ENCODE data around the gene CCDC144A. TPM values are rescaled to one million over a fixed set of nuclear protein-coding genes. Genes with fewer than 3 reads are reported as not detected.
"Not testable (repeated sequence)": the region's sequence is repeated elsewhere in the genome, so short reads cannot be mapped to it uniquely, and the experiment has no call there.

The CCDC144A gene
- total RNA-seq, 4 donors from 2014 or later = 4.1 to 19.7 (median 9.4) TPM

GRCh38 chr17:16751224-16751923 lies 61.3 kb downstream of the CCDC144A start:
- in situ Hi-C loops (cut with MboI; ENCODE audit: low pct_ligation_motif_present in 1 of 4, low pct_unique_long_range_greater_than_20kb in 1 of 4, low sequenced_read_pairs in 3 of 4); H3K27ac ChIP-seq; H3K9me3 ChIP-seq; H3K4me1 ChIP-seq; H3K36me3 ChIP-seq; H3K4me3 ChIP-seq; intact Hi-C loops (cut with DNase I; ENCODE audit: low total_unique reads): not testable (repeated sequence)
- 0 to 14% methylated on average over 2 to 8 of the region's 10 CpGs for WGBS, 2 donors (ENCODE audit: low coverage in 1 of 2)
- DNase-seq = peak; percentile 18
- peak; percentile 48 to 70 (median 55) for TF ChIP-seq CTCF (IDR thresholded peaks at IDR 0.05)
- H3K27me3 ChIP-seq = peaks cover 15% of the 10 kb centered on the region

- H3K36me3 ChIP-seq; intact Hi-C loops (cut with DNase I; ENCODE audit: low total_unique reads); in situ Hi-C loops (cut with MboI; ENCODE audit: low pct_ligation_motif_present in 1 of 4, low pct_unique_long_range_greater_than_20kb in 1 of 4, low sequenced_read_pairs in 3 of 4); H3K9me3 ChIP-seq; H3K27ac ChIP-seq; H3K4me3 ChIP-seq; H3K4me1 ChIP-seq: not testable (repeated sequence)
- 87% methylated on average over 10 of the region's 10 CpGs; no CpG with 5 or more reads in 1 of the 2 donors for WGBS, 2 donors (ENCODE audit: low coverage in 1 of 2)
- DNase-seq = peak; percentile 11
- peaks cover 12% of the 10 kb centered on the region for H3K27me3 ChIP-seq
Measured at GRCh38 chr17:16751924-16752287, 61.9 kb downstream of the CCDC144A start.

GRCh38 chr17:16757520-16757919 lies 67.5 kb downstream of the CCDC144A start:
- intact Hi-C loops (cut with DNase I; ENCODE audit: low total_unique reads) = not testable (repeated sequence)
- 85% methylated on average over 1 of the region's 3 CpGs; no CpG with 5 or more reads in 1 of the 2 donors for WGBS, 2 donors (ENCODE audit: low coverage in 1 of 2)

GRCh38 chr17:16758177-16758576 lies 68.1 kb downstream of the CCDC144A start:
- intact Hi-C loops (cut with DNase I; ENCODE audit: low total_unique reads); H3K27ac ChIP-seq; H3K27me3 ChIP-seq; DNase-seq; in situ Hi-C loops (cut with MboI; ENCODE audit: low pct_ligation_motif_present in 1 of 4, low pct_unique_long_range_greater_than_20kb in 1 of 4, low sequenced_read_pairs in 3 of 4); H3K4me1 ChIP-seq; H3K9me3 ChIP-seq; H3K36me3 ChIP-seq; H3K4me3 ChIP-seq: not testable (repeated sequence)
- WGBS, 2 donors (ENCODE audit: low coverage in 1 of 2) = 100% methylated on average over 1 to 2 of the region's 3 CpGs

More at GRCh38 chr17:16757520-16757919, 67.5 kb downstream of the CCDC144A start:
- H3K27me3 ChIP-seq; H3K4me1 ChIP-seq; H3K9me3 ChIP-seq; in situ Hi-C loops (cut with MboI; ENCODE audit: low pct_ligation_motif_present in 1 of 4, low pct_unique_long_range_greater_than_20kb in 1 of 4, low sequenced_read_pairs in 3 of 4); H3K27ac ChIP-seq; H3K36me3 ChIP-seq; H3K4me3 ChIP-seq; DNase-seq: not testable (repeated sequence)

GRCh38 chr17:16768290-16769175 lies 78.5 kb downstream of the CCDC144A start:
- H3K9me3 ChIP-seq; DNase-seq; H3K4me3 ChIP-seq; H3K27me3 ChIP-seq; in situ Hi-C loops (cut with MboI; ENCODE audit: low pct_ligation_motif_present in 1 of 4, low pct_unique_long_range_greater_than_20kb in 1 of 4, low sequenced_read_pairs in 3 of 4); H3K36me3 ChIP-seq; intact Hi-C loops (cut with DNase I; ENCODE audit: low total_unique reads): not testable (repeated sequence)
- WGBS, 2 donors (ENCODE audit: low coverage in 1 of 2) = no CpG with 5 or more reads among the region's 2 CpGs
- H3K4me1 ChIP-seq = peaks cover 0 to 24% (median 9%) of the 10 kb centered on the region in 4 donors
- peak overlapping the region; percentile 63 to 77 (median 70) for H3K27ac ChIP-seq

GRCh38 chr17:16772394-16773145 lies 82.5 kb downstream of the CCDC144A start:
- H3K9me3 ChIP-seq; DNase-seq; H3K4me3 ChIP-seq; in situ Hi-C loops (cut with MboI; ENCODE audit: low pct_ligation_motif_present in 1 of 4, low pct_unique_long_range_greater_than_20kb in 1 of 4, low sequenced_read_pairs in 3 of 4); H3K36me3 ChIP-seq; H3K27me3 ChIP-seq; intact Hi-C loops (cut with DNase I; ENCODE audit: low total_unique reads); H3K27ac ChIP-seq: not testable (repeated sequence)
- WGBS, 2 donors (ENCODE audit: low coverage in 1 of 2) = no CpG with 5 or more reads among the region's 4 CpGs
- peaks cover 0 to 12% (median 5%) of the 10 kb centered on the region in 4 donors for H3K4me1 ChIP-seq

- DNase-seq; H3K9me3 ChIP-seq; H3K27me3 ChIP-seq; intact Hi-C loops (cut with DNase I; ENCODE audit: low total_unique reads); H3K27ac ChIP-seq; H3K36me3 ChIP-seq; in situ Hi-C loops (cut with MboI; ENCODE audit: low pct_ligation_motif_present in 1 of 4, low pct_unique_long_range_greater_than_20kb in 1 of 4, low sequenced_read_pairs in 3 of 4); H3K4me1 ChIP-seq; H3K4me3 ChIP-seq: not testable (repeated sequence)
- no CpG with 5 or more reads among the region's 2 CpGs for WGBS, 2 donors (ENCODE audit: low coverage in 1 of 2)
Measured at GRCh38 chr17:16773146-16773522, 83.1 kb downstream of the CCDC144A start.

GRCh38 chr17:16787851-16788250 lies 97.8 kb downstream of the CCDC144A start:
- in situ Hi-C loops (cut with MboI; ENCODE audit: low pct_ligation_motif_present in 1 of 4, low pct_unique_long_range_greater_than_20kb in 1 of 4, low sequenced_read_pairs in 3 of 4); DNase-seq; H3K27me3 ChIP-seq; H3K9me3 ChIP-seq; H3K4me3 ChIP-seq; H3K27ac ChIP-seq; intact Hi-C loops (cut with DNase I; ENCODE audit: low total_unique reads); H3K4me1 ChIP-seq; H3K36me3 ChIP-seq: not testable (repeated sequence)
- 45 to 94% methylated on average over 1 to 2 of the region's 5 CpGs for WGBS, 2 donors (ENCODE audit: low coverage in 1 of 2)

- H3K4me1 ChIP-seq; H3K9me3 ChIP-seq; H3K4me3 ChIP-seq; intact Hi-C loops (cut with DNase I; ENCODE audit: low total_unique reads); in situ Hi-C loops (cut with MboI; ENCODE audit: low pct_ligation_motif_present in 1 of 4, low pct_unique_long_range_greater_than_20kb in 1 of 4, low sequenced_read_pairs in 3 of 4); H3K27ac ChIP-seq; H3K27me3 ChIP-seq; DNase-seq; H3K36me3 ChIP-seq: not testable (repeated sequence)
- 84% methylated on average over 7 of the region's 11 CpGs; no CpG with 5 or more reads in 1 of the 2 donors for WGBS, 2 donors (ENCODE audit: low coverage in 1 of 2)
Measured at GRCh38 chr17:16788889-16789536, 99.0 kb downstream of the CCDC144A start.

Measured in transverse colon (tissue), 4 donors.